AML-193 (cell line): ENCODE measurements around the gene FAM120C.
A peak's percentile ranks its signal among the peaks of the same experiment; 100 is the strongest.

Source experiments
- DNase-seq, 2 experiments: peaks; one replicate each; lab custom pipeline; 2025; lab: John Stamatoyannopoulos, UW

The FAM120C gene

GRCh38 chrX:54157561-54157960 lies 25.5 kb downstream of the FAM120C start:
- no peak for DNase-seq

GRCh38 chrX:54134269-54134668 lies 48.8 kb downstream of the FAM120C start:
- DNase-seq, result no peak

GRCh38 chrX:54116391-54116790 lies 66.7 kb downstream of the FAM120C start:
- no peak for DNase-seq

GRCh38 chrX:54093571-54093970 lies 89.5 kb downstream of the FAM120C start:
- DNase-seq, result no peak

- no peak for DNase-seq
These were observed 89.9 kb downstream of the FAM120C start for GRCh38 chrX:54093159-54093558.

GRCh38 chrX:54090880-54091279 lies 92.2 kb downstream of the FAM120C start:
- DNase-seq, result no peak

- no peak for DNase-seq
These were observed 93.9 kb downstream of the FAM120C start for GRCh38 chrX:54089191-54089590.

- no peak for DNase-seq
These were observed 95.4 kb downstream of the FAM120C start for GRCh38 chrX:54087661-54088060.

- DNase-seq, result no peak
These were observed 97.4 kb downstream of the FAM120C start for GRCh38 chrX:54085666-54086065.

GRCh38 chrX:54076903-54077302 lies 106.2 kb downstream of the FAM120C start:
- no peak for DNase-seq

GRCh38 chrX:54074826-54075225 lies 108.2 kb downstream of the FAM120C start:
- no peak for DNase-seq

GRCh38 chrX:54067766-54068165 lies 115.3 kb downstream of the FAM120C start:
- DNase-seq, result no peak

- DNase-seq, result no peak
These were observed 116.2 kb downstream of the FAM120C start for GRCh38 chrX:54066841-54067240.

- DNase-seq, result no peak
These were observed 118.5 kb downstream of the FAM120C start for GRCh38 chrX:54064564-54064963.

GRCh38 chrX:54063361-54063760 lies 119.7 kb downstream of the FAM120C start:
- no peak for DNase-seq

GRCh38 chrX:54049801-54050200 lies 133.3 kb downstream of the FAM120C start:
- DNase-seq, result peak in 1 of 2 experiments; percentile 8

- DNase-seq, result no peak
These were observed 134.6 kb downstream of the FAM120C start for GRCh38 chrX:54048412-54048811.

- DNase-seq, result no peak
These were observed 137.4 kb downstream of the FAM120C start for GRCh38 chrX:54045563-54046228.

GRCh38 chrX:54044877-54045338 lies 138.1 kb downstream of the FAM120C start:
- DNase-seq, result no peak

GRCh38 chrX:54044126-54044876 lies 138.8 kb downstream of the FAM120C start, which contains the start of gene PHF8:
TSS of gene PHF8 (minus strand) at chrX:54044473. CDS start at chrX:54042728, 1,745 bp downstream.
- peak; percentile 80 to 81 for DNase-seq

GRCh38 chrX:54043541-54044125 lies 139.4 kb downstream of the FAM120C start:
- no peak for DNase-seq

- DNase-seq, result no peak
These were observed 140.0 kb downstream of the FAM120C start for GRCh38 chrX:54043056-54043455.

GRCh38 chrX:54042609-54043021 lies 140.4 kb downstream of the FAM120C start:
- peak; percentile 17 to 24 for DNase-seq
